HG02678 (cell line): ENCODE measurements around the gene HS3ST6.
"Not testable (repeated sequence)": the region's sequence is repeated elsewhere in the genome, so short reads cannot be mapped to it uniquely, and the experiment has no call there.

Experiments used
- ATAC-seq: cut with Tn5 transposase; IDR thresholded peaks from one replicate; pipeline ENCODE4 v1.9.1; 2021; ENCODE audit warnings: mild to moderate bottlenecking, moderate library complexity; ENCODE audit not compliant: unreplicated experiment

HS3ST6 gene

DNA sequence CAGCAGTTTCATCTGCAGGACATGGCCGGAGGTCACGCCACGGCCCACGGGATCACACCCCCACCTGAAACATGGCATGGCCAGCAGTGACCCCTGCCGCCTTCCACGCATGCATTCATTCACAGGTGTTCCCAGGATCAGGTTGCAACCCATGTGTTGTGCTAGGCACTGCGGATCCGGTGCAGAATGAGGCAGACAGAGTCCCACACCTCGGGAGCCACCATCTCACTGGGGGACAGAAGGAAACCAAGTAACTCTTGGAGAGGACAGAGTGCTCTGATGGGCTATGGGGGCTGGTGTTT lies 29.1 kb upstream of the HS3ST6 start:
- no peak for ATAC-seq

DNA sequence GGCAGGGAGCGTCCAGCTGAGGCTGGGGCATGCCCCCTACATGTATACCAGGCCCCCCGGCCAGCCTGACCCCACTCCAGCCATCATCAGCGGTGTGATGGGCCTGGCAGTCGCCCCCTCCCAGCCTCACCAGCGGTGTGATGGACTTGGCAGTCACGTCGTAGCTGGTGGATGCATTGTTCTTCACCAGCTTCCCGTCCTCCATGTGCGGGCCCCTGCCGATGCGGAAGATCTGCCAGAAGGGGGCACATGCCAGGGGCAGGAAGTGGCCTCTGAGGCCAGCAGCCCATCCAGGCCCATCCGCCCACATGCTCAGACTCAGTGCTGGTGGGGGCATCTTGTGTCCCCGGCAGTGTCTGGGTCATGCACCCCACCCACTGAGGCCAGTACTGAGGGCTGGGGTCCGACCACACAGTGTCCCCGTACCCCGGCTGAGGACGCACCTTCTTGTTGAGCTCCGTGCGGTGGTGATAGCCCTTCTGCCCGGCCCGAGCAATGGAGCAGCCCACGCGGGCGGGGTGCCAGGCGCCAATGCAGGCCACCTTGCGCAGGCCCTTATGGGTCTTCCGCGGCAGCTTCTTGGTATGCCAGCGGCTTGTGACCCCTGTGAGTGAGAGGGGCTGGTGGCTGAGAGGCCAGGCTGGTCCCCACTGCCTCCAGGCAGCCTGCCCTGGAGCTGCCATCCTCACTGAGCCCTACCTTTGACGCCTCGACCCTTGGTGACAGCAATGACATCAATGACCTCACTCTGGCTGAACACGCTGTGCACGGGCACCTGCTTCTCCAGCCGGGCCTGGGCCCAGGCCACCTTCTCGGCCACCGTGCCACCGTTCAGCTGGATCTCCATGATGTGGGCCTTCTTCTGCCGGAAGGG lies 28.5 kb upstream of the HS3ST6 start:
- ATAC-seq = no peak

DNA sequence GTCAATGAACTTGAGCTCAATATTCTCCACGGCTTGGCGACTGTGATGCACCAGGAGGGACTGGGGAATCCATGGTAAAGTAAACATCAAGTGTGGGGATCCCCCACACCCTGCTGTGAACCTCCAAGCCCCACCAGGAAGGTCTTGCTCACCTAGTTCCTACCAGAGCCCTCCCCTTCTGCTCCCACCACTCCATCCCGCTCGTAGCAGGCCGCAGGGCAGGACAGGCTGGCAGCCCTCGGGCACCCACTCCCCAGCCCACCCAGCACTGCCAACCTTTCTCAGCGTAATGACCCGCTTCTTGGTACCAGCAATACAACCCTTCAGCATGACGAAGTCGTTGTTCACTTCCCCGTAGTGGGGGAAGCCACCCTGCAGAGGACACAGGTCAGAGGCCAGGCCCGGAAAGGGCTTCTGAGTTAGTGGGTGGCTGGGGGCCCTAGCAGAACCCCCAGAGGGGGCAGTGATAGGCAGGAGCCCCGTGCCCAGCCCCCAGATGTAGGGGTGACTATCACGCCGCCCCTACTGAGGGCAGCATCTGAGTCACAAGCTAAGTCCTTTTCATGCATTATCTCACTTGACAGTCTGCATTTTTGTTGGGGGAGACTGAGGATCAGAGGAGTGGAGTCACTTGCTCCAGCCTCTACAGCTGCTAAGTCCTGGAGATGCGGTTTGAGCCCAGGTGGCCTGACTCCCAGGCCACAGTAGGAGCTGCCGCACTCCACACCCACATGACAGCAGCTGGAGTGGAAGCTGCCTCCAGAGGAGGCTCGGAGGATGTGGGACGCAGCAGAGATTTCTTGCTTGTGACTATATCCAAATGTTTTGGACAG lies 27.6 kb upstream of the HS3ST6 start:
- no peak for ATAC-seq

DNA sequence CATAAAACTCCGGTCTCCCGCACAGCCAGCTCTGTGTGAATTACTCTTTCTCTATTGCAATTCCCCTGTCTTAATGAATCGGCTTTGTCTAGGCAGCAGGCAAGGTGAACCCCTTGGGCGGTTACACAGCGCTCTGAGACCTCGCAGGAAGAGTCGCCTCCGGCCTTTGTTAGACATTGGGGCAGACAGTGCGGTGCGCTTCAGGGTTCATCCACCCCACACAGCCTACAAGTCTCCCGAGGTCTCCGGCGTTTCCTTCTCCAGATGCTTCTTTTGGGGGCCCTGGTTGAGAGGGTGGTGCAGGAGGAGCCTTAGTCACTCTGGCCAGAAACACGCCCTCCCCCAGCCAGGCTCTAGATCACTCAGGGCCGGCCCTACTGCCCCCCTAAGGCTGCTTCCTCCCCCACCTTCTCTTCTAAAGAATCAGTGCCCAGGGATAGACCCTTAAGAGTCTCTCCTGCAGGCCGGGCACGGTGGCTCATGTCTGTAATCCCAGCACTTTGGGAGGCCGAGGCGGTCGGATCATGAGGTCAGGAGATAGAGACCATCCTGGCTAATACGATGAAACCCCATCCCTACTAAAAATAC lies 26.5 kb upstream of the HS3ST6 start:
- ATAC-seq = no peak

DNA sequence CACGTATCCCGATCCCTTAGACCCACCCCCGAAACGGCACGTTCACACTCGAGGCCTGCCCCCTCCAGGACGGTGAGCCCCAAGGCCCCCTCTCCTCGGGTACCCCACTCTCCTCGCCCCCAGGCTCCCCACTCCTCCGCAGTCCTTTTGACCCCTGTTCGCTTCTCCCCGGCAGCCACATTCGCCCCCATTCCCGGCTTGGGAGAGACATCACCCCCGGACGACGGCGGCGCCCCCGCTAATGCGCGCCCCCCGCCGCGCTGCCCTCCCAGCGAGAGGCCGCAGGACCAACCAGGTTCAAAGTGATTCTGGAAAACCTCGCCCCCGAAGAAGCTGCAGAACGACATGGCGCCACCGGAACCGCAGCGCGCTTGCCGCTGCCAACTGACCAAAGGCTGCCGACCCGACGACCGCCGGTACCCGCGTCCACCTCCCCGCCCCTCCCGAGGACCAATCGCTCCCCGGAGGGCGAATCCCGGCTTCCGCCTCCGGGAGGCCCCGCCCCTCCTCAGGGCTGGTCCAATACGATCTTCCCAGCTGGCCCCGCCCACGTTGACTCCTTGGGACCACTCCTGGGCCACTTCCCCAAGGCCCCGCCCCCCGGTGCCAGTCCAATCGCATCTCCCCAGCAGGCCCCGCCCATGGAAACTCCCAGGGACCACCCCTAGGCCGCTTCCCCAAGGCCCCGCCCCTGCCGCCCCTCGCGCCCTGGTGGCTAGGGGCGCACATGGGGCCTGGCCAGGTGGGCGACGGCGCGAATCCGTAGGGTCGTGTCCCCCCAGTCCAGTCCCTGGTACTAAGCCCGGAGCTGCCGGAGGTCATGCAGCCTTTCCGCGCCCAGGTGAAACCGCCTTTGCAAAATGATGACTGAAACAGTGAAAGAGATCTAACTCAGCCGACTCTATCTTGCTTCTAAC lies 24.9 kb upstream of the HS3ST6 start, which contains the start of gene MSRB1:
Gene MSRB1 (minus strand): TSS at position 390 of the 917 bp plus-strand sequence. CDS start 43 bp downstream, at position 347.
- ATAC-seq = peak; percentile 93

DNA sequence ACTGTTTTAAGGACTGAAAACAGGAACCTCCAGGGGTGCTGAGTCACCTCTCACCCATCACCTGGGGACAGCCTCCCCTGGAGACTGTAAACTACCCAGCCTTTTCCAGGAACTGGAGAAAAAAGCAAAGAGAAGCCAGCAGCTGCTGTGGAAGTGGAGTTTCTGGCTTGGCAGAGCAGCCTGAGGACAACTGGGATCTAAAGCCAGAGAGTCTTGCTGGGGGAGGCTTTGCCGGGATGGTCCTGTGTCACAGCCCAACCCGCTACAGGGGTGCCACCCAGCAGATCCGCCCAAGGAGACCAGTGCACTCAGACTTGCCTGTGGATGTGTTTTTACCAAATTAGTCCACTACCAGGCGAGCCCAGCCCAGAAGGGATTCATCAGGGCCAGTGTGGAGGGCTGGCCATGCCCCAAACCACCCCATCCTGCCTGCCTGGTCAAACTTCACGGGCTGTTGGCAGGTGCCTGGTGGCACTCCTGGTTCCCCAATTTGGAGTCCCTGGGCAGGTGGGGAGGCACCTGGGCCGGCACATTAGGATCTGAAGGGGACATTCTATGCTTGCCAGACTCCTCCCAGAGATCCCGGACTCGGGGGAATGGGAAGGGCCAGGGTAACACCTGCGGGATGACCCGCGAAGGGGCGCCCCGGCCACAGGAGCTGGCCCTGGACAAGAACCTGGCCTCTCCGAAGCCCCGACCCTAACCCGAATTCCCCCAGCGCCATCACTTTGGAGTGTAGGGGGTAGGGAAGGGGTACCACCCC lies 24.0 kb upstream of the HS3ST6 start:
- ATAC-seq = no peak

DNA sequence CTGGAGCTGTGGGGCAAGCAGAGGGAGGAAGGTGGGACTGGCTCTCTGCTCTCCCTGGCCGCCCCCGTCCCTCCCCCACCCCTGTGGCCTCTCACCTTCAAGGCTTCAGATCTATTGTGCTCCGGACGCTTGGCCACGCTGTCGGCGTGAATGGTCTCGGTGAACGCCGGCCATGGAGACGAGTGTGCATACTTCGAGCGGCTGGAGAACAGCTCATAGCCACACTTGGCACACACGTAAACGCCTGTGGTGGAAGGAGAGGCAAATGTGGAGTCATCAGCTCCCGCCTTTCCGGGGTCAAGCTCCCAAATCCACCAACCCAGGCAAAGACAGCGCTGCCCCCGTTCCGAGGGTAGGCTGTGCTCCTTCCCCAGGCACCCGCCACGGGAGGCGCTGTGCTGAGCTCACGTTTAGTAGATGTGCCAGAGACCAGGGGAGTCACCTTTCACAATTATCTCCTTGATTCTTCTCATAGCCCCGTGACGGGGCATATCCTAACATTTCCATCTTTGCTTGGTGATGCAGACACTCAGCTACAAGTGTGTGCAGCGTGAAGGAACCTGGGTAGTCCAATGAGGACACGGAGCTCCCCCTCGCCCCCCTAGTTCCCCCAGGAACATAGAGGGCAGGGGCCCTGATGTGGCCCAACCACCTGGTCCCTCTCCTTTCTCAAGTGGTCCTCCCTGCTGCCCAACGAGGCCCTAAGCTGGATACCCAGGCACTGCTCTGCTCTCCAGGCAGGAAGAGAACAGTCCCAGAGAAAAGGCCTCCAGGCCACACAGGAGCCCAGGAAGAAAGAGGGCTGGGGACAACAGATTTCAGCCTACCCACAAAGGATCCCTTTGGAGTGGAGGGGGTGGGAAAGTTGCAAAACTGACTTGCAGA lies 23.2 kb upstream of the HS3ST6 start:
- no peak for ATAC-seq

DNA sequence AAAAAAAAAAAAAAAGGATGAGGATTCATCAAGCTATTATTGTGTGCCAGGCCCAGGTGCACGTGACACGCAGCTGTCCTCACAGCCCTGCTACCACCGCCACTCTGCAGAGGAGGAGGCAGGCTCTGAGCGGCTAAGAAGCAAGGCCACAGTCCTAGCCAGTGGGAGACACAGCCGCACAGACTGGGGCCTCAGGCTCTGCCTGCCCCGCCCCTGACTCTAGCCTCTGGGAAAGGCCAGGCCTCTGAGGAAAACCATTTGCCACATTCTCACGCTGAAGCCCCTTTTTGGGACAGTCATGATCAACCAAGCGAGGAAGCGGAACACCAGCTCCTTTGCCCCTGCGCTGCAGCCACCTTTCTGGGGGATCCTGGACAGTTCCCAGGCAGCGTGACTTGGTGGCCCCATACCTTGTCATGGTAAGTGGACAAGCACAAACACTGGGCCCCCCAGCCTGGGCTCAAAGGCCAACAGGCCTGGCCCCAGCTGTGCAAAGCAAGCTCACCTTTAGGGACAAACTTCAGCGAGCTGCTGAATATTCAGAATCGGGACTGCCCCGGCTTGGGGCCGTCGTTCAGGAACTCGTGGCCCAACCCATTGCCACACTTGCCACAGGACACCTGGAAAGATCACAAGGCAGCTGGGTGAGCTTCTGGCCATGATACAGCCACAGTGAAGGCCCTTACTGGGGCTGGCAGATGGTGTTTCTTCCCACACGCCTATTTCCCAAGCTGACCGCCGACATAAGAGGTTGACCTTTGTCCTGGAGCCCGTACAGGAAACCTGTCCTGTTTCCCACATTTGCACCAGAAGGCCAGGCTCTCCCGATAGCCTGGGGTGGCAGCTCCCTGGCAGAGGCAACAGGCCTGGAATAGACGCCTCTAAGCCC lies 22.3 kb upstream of the HS3ST6 start:
- ATAC-seq = no peak

DNA sequence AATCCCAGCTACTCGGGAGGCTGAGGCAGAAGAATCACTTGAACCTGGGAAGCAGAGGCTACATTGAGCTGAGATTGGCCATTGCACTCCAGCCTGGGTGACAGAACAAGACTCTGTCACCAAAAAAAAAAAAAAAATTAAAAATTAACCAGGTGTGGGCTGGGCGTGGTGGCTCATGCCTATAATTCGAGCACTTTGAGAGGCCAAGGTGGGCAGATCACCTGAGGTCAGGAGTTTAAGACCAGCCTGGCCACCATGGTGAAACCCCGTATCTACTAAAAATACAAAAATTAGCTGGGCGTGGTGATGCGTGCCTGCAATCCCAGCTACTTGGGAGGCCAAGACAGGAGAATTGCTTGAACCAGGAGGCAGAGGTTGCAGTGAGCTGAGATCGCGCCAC lies 21.6 kb upstream of the HS3ST6 start:
- ATAC-seq = not testable (repeated sequence)

DNA sequence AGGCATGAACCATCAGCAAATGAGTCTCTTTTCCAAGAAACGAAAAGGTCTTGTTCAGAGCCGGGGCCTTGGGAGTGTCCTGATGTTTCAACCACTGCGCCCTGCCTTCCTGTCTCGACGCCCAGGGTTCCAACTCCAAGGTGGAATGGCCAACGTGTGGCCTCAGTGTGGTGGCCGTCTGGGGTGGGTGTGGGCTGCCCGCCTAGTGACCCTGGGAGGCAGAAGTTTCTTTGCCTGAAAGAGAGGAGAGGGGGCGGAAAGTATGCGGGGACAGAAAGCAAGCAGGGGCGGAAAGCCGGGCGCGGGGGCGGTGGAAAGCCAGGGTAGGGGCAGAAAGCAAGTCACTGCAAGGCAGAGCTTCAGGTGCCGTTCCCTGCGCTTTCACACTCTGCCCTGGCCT lies 20.7 kb upstream of the HS3ST6 start:
- no peak for ATAC-seq

DNA sequence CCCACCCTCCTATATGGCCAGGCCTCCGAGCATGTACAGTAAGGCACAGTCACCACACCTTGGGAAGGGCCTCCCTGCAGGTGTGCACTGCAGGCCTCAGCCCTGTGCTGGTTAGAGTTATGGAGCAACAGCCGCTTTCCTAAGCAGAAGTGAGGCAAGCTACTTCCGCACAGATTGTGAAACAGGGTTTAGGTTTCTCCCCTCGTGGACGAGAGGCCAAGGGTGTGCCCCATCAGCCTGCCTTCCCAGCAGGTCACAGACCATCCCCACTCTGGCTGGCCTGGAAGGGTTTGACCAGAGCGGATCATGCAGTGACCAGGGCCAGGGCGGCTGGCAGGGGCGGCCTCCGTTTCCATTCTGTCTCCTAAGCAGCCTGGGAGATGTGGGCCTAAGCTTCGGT lies 20.1 kb upstream of the HS3ST6 start:
- ATAC-seq = no peak

DNA sequence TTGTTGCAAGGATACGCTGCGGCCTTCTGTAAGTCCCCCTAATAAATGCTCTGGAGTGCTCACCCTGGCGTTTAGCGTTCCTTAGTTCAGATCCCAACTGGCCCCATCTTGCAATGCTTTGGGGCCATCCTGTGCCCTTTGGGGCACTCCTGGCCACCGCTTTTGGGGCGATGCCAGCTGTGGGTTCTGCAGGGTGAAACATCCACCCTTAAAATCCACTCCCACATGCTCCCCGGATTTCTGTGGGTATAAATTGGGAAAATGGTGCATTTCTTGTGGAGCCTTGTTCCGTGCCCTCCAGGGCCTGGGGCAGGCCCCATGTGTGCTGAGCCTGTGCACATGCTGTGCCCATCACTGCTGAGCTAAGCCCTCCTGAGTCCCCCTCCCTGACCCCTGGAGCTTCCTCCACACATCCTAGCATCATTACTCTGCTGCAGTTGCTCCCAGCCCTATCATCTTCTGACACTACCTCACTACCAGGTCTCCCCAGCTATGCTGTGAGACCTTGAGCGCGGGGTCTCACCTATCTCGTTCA lies 18.8 kb upstream of the HS3ST6 start:
- ATAC-seq = no peak

DNA sequence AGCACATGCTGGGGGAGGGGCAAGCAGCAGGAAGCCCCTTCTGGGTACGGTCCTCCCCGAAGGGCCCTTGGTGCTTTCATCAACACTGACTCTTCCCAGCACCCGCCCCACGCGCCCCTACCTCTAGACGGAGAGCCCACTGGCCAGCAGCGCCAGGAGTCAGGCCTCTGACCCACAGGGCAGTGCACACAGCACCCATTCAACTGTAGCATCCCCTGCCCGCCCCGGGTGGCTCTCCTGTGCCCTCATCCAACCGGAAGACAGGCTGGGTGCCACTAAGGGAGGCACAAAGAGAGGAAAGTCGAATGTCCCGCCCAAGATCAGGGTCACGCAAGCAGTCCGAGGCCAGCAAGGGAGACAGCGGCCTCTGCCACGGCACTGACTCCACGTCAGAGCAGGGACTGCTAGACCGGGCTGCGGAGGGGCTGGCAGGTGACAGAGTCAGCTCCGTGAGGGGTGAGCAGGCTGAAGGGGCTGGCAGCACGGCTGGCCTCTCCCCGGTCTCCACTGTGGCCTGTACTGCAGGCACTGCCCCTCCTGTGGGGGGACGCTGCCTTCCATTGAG lies 15.0 kb upstream of the HS3ST6 start:
- ATAC-seq = no peak

DNA sequence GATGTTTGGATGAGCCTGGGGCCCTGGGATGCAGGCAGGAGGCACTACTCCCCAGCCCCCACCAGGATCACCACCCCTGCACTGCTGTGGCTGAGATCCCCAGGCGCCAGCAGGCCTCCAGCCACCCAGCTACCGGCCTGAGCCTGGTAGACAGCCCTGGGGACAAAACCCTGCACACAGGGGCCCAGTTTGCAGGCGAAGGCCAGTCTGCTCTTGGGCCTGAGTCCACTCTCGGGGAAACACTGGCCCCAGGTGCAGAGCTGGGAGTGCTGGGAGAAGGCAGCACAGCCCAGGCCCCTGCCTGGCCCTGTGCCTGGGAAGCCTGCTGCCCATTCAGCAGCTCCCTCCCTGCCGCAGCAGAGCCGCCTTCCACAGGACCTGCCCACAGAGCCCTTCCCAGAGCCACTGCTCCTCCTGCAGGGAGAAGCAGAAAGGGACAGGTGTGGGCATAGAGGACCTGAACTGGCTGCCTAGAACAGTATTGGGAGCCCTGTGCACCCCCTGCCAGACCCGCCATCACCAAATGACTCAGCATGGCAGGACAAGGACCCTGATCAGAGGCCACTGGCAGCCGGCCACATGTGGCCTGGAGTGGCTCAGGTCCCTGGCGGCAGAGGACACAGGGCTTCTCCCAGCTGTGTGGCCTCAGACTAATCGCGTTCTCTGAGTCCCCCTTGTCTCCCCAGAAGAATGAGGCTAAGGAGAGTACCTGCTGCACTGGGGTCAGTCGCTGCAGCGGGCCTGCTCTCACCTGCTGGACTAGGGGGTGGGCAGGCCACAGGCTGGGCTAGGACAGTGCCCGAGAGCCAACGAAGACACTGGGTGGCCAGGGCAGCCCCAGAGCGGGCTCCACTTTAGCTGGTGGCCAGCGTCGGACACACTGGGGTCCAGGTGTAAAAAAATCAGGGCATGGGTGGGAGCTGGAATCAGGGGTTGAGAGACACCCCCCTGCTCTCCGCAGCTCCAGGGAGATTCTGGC lies 14.1 kb upstream of the HS3ST6 start:
- no peak for ATAC-seq

DNA sequence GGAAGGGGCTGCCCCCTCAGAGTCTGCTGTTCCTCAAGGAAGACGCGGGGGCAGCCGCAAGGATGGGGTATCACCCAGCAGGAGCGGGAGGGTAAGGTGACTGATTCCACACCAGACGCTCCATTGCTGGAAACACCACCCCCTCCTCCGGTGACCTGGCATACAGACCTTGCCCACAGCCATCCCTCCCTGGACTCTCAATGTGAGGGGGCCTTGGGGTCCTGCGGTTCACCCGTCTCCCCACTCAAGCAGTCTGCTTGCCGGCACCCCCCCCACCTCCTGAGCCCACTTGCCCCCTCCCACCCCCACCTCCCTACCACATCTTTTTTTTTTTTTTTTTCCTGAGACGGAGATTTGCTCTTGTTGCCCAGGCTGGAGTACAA lies 12.1 kb upstream of the HS3ST6 start:
- no peak for ATAC-seq
